WERI-Rb-1 (cell line): ENCODE results near the gene DBP.

Experiments used
- DNase-seq: peaks from one replicate; pipeline ENCODE4 v3.0.0-alpha.2; 2020
- H3K27ac ChIP-seq: fragments of 250-450 bp; sonication (Bioruptor Pico); 2 replicates; pipeline ENCODE4 v1.5.1; 2020; ENCODE audit warnings: mild to moderate bottlenecking, moderate library complexity
- H3K27me3 ChIP-seq: fragments of 250-450 bp; sonication (Bioruptor Pico); 2 replicates; pipeline ENCODE4 v1.5.1; 2021; ENCODE audit warnings: mild to moderate bottlenecking, low read depth, moderate library complexity; ENCODE audit not compliant: insufficient read depth, severe bottlenecking
- H3K36me3 ChIP-seq: fragments of 250-450 bp; sonication (Bioruptor Pico); 2 replicates; pipeline ENCODE4 v1.5.1; 2020; ENCODE audit warnings: mild to moderate bottlenecking, moderate library complexity
- H3K4me3 ChIP-seq: 2 replicates; pipeline ENCODE4 v1.5.1; 2011; ENCODE audit warnings: low read depth, mild to moderate bottlenecking, control low read depth, low read length
- H3K9me3 ChIP-seq: fragments of 250-450 bp; sonication (Bioruptor Pico); 2 replicates; pipeline ENCODE4 v1.5.1; 2021; ENCODE audit warnings: mild to moderate bottlenecking, moderate library complexity; ENCODE audit not compliant: severe bottlenecking
- TF ChIP-seq, protein P1 (sequence below): IDR thresholded peaks from 2 replicates; pipeline ENCODE4 v1.5.1; 2011; ENCODE audit warnings: low read depth, mild to moderate bottlenecking, control low read depth, inconsistent platforms, low read length

The DBP gene

DNA sequence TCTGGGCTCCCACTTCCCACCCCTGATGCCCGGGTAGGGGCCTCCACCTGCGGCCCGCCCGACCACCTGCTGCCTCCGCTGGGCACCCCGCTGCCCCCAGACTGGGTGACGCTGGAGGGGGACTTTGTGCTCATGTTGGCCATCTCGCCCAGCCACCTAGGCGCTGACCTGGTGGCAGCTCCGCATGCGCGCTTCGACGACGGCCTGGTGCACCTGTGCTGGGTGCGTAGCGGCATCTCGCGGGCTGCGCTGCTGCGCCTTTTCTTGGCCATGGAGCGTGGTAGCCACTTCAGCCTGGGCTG lies 7.9 kb downstream of the DBP start:
- Histone ChIP-seq H3K4me3 (no peak overlapping the region), H3K27ac (no peak overlapping the region), H3K9me3 (no peaks in the 10 kb centered on the region), H3K27me3 (no peaks in the 10 kb centered on the region), H3K36me3 (peaks cover 41% of the 10 kb centered on the region)
- DNase-seq, result no peak
- TF ChIP-seq, protein P1, sequence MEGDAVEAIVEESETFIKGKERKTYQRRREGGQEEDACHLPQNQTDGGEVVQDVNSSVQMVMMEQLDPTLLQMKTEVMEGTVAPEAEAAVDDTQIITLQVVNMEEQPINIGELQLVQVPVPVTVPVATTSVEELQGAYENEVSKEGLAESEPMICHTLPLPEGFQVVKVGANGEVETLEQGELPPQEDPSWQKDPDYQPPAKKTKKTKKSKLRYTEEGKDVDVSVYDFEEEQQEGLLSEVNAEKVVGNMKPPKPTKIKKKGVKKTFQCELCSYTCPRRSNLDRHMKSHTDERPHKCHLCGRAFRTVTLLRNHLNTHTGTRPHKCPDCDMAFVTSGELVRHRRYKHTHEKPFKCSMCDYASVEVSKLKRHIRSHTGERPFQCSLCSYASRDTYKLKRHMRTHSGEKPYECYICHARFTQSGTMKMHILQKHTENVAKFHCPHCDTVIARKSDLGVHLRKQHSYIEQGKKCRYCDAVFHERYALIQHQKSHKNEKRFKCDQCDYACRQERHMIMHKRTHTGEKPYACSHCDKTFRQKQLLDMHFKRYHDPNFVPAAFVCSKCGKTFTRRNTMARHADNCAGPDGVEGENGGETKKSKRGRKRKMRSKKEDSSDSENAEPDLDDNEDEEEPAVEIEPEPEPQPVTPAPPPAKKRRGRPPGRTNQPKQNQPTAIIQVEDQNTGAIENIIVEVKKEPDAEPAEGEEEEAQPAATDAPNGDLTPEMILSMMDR, result no peak

DNA sequence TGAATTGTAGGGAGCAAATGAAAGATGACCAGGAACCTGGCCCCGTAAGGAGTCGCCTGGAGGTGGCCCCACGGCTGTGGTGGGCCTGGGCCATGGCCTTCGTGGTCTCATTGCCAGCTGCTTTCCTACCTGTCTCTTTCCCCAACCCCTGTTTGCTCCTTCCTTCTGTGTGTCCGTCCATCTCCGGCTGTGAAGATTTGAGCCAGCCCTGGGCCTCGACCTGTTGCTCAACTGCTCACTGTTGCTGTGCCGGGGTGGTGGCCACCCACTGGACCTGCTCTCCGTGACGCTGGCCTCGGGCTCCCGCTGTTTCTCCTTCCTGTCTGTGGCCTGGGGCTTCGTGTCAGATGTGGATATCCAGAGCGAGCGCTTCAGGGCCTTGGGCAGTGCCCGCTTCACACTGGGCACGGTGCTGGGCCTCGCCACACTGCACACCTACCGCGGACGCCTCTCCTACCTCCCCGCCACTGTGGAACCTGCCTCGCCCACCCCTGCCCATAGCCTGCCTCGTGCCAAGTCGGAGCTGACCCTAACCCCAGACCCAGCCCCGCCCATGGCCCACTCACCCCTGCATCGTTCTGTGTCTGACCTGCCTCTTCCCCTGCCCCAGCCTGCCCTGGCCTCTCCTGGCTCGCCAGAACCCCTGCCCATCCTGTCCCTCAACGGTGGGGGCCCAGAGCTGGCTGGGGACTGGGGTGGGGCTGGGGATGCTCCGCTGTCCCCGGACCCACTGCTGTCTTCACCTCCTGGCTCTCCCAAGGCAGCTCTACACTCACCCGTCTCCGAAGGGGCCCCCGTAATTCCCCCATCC lies 8.5 kb downstream of the DBP start:
- TF ChIP-seq, protein P1, result no peak
- Histone ChIP-seq H3K9me3 (no peaks in the 10 kb centered on the region), H3K36me3 (peaks cover 41% of the 10 kb centered on the region), H3K4me3 (no peak overlapping the region), H3K27me3 (no peaks in the 10 kb centered on the region), H3K27ac (no peak overlapping the region)
- DNase-seq, result no peak

- TF ChIP-seq, protein P1, result no peak
- Histone ChIP-seq H3K27me3 (no peaks in the 10 kb centered on the region), H3K36me3 (peaks cover 41% of the 10 kb centered on the region), H3K9me3 (no peaks in the 10 kb centered on the region), H3K27ac (no peak overlapping the region), H3K4me3 (no peak overlapping the region)
- no peak for DNase-seq
Measured at GRCh38 chr19:48627865-48628314, 9.3 kb downstream of the DBP start.

DNA sequence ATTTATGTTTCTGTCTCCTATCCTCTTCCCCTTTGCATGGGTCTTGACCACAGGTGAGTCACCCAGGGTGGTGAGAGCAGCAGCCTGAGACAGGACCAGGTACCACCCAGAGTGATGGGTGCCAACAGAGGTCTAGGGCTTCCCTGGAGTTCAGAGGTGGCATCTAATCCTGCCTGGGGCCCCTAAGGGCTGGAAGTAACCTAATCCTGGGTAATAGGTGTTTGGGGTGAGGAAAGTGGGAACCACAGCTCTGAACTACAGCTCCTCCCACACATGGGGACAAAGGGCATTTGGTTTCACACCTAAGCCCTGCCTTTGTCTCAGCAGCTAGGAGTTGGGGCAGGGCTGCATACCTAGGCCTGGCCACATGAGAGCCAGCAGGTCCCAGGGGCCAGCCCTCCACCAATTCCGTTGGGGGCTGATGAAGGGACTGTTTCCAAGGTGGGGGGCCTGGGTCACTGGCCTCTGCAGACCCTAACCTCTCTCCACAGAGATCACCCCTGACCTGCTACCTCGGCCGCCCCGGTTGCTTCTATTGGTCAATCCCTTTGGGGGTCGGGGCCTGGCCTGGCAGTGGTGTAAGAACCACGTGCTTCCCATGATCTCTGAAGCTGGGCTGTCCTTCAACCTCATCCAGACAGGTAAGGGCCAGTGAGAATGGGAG lies 9.8 kb downstream of the DBP start:
- Histone ChIP-seq H3K4me3 (no peak overlapping the region), H3K27me3 (no peaks in the 10 kb centered on the region), H3K36me3 (peaks cover 38% of the 10 kb centered on the region), H3K9me3 (no peaks in the 10 kb centered on the region), H3K27ac (no peak overlapping the region)
- DNase-seq, result no peak
- TF ChIP-seq, protein P1, result no peak

DNA sequence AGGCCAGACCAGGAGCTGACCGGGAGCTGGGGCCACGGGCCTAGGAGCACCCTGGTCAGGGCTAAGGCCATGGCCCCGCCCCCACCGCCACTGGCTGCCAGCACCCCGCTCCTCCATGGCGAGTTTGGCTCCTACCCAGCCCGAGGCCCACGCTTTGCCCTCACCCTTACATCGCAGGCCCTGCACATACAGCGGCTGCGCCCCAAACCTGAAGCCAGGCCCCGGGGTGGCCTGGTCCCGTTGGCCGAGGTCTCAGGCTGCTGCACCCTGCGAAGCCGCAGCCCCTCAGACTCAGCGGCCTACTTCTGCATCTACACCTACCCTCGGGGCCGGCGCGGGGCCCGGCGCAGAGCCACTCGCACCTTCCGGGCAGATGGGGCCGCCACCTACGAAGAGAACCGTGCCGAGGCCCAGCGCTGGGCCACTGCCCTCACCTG lies 11.3 kb downstream of the DBP start:
- peaks cover 29% of the 10 kb centered on the region for H3K36me3 ChIP-seq
- no peak for DNase-seq
- H3K9me3 ChIP-seq, result no peaks in the 10 kb centered on the region
- no peak overlapping the region for H3K27ac ChIP-seq
- TF ChIP-seq, protein P1, result no peak
- H3K27me3 ChIP-seq, result no peaks in the 10 kb centered on the region
- no peak overlapping the region for H3K4me3 ChIP-seq
